NCI-H1417 (cell line): ENCODE measurements around the gene BST1.

Source experiments
- DNase-seq, 3 experiments: peaks; one replicate each; lab custom pipeline; 2025; lab: John Stamatoyannopoulos, UW

BST1 gene, protein sequence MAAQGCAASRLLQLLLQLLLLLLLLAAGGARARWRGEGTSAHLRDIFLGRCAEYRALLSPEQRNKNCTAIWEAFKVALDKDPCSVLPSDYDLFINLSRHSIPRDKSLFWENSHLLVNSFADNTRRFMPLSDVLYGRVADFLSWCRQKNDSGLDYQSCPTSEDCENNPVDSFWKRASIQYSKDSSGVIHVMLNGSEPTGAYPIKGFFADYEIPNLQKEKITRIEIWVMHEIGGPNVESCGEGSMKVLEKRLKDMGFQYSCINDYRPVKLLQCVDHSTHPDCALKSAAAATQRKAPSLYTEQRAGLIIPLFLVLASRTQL

DNA sequence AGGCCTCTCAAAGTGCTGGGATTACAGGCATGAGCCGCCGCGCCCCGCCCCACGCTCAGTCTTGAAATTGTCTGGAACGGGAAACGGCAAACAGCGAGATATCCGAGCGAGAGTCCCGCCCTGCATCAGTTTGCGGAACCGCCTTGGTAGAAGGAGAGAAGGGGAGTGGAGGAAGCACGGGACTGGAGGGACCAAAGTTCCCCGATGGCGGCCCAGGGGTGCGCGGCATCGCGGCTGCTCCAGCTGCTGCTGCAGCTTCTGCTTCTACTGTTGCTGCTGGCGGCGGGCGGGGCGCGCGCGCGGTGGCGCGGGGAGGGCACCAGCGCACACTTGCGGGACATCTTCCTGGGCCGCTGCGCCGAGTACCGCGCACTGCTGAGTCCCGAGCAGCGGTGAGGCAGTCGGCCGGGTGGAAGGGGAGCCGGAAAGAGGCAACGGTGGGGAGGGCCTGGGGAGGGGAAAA lies at the start of gene BST1:
Gene BST1 (plus strand): TSS at position 125 of the 463 bp plus-strand sequence. CDS start 80 bp downstream, at position 205.
- no peak for DNase-seq

DNA sequence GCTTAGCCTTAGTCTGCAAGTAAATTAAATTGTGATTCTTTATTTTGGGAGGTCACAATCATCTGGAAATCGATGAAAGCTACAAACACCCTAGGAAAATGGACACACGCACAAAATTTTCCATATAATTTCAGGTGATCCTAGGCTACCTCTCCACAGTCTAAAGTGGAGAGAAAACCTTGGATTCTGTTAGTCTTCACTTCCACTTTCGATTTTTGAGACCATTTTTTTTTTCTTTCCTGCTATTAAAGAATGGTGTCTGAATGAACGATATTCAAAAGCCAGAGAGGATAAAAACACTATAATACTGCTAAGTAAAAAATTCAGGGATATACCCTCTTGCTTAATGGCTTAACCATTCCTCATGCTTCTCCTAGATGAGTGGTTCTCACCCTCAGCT lies 49.4 kb upstream of the BST1 start:
- DNase-seq, result no peak

DNA sequence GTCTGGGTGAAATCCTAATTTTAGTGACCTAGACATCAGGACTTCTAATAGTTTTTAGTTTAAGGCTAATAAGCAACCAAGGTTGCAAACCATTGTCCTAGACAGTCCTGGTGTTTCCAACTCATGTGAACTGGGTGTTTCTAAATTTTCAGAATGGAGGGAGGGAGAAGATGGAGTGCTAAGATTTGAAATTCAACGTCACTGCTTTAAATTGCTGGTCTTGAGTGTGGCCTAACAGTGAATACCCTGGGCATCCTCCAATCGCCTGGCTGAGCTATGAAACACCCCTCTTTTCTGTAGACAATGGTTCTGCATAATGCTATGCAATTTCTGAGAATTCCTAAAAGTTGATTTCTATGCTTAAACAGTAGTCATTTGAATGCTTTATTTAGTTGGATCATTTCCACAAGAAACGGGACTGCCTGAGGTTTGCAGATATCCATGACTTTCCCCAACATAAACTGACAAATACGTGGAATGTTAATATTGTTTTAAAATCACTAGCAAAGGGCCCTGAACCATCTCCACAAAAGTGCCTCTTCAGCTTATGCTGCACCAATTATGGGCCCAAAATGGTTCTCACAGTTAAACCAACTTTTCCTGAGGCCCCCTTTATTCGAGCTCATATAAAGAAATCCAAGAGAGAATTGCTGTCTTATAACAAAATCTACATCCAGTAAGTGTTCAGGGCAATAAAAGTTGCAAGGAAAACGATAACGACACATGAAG lies 48.8 kb upstream of the BST1 start:
- peak; percentile 13 to 58 (median 57) for DNase-seq

DNA sequence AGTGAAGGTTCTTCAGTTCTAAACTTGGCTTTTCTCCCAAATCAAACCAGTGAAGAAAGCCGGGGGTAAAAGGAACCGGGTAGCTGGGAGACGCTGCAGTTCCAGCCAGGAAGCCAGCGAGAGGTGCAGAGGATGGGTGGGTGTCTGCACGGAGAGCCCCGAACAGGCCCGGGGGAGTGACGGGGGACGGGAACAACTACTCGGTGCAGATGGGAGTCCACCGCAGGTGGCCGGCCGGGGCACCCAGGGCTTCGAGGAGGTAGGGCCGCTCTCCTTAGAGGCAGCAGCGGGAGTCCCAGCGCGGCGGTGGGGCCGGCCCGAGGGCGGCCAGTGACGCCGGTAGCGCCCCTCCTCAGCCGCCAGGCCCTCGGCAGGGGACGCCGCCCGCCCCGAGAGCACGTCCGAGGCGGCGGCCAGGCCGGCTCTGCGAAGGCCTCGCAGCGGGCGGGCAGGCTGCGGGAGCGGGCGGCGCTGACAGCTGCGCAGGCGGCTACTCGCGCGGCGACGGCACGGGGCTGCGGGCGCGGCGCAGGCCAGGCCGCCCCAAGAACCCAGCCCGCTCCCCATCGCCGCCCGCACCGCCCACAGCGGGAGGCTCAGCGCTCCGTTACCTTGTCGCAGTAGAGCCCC lies 48.2 kb upstream of the BST1 start:
- peak; percentile 58 to 93 (median 92) for DNase-seq

DNA sequence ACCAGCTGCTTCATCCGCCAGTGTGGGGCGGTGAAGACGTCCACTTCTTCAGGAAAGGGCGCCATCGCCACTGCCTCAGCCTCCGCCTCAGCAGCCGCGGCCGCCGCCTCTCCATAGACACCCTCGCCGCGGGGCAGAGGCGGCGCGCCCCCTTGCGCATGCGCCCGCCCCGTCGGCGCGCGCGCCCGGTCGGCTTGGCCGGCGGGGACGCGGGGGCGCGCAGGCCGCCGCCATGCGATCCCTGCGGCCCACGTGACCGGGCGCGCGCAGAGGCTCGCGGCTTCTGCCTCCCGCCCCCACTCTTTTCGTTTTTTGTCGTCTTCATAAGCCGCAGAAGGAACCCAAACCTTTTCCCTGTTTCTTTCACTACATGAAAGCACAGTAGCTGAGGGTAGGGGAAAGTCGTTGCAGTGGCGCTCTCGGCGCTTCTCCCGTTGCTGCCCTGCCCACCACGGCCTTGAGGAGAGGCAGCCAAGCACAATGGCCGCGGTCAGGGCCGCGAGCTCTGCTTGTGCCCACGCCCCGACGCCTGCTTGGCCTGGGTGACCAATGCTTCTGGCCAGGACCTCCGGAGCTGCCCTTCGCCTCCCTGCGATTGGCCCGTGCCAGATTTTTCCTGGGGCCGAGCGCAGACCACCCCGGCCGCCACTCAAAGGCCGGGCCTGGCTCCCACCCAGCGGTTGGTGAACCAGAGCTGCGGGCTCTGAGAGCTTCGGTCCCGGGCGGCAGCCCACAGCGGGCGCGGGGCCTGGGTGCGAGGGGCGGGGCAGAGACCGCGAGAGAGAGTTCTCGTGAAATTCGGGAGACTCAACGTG lies 47.4 kb upstream of the BST1 start, which contains the start of gene FBXL5:
Gene FBXL5 (minus strand): TSS at position 135 of the 815 bp plus-strand sequence. CDS start 70 bp downstream, at position 65.
- peak; percentile 92 to 97 (median 93) for DNase-seq

DNA sequence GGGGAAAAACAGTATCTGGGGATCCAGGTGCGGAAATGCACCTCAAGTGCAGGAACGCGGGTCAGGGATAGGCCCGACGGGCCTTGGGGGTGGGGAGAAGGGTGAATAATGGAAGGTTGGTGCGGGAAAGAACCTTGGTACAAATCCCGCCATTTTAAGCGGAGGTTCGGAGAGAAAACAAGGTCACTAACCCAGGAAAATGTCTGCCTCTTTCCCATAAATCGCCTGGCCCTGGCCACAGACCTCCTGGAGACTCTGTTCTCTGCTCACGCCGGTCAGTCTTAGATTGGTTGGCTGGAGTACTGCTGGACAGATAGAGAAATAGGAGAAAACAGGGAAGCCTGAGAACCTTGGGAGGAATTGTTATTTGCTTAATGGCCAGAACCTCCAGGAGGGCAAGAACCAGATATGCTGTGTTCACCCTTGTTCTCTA lies 46.8 kb upstream of the BST1 start:
- peak in 1 of 3 experiments; percentile 43 for DNase-seq

DNA sequence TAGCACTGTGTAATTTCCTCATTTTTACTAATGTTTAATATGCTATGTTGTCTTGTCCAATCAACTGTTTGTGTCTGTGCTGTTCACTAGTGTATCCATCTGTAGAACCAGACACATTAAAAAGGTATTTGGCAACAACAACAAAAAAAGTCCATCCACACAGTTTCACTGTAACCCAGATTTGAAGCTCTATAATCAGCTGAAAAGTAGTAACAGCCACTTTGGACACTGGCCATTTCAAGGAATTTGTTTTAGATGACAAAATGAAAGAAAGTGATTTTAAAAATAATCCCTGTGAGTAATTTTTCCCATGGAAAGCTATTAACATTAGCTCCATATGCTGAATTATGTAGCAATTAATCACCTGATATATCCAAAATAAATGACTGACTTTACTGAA lies 45.5 kb upstream of the BST1 start:
- DNase-seq, result no peak

DNA sequence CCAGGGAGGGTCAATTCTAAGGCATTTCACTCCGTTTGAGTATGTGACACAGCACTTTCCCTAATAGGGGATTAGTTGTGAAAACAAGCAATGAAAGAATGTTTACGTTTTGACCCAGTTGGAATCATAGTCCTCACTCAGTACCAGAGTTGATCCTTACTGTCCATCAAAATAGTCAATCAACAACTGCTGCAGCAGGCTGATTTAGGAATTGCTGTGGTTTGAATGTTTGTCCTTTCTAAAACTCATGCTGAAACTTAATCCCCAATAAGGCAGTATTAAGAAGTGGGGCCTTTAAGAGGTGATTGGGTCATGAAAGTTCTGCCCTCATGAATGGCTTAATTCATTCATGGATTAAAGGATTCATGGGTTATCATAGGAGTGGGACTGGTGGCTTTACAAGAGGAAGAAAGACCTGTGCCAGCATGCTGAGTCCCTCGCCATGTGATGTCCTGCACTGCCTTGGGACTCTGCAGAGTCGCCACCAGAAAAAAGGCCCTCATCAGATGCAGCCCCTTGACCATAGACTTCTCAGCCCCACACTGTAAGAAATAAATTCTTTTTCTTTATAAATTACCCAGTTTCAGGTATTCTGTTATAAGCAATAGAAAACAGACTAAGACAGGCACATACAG lies 44.6 kb upstream of the BST1 start:
- DNase-seq, result no peak

DNA sequence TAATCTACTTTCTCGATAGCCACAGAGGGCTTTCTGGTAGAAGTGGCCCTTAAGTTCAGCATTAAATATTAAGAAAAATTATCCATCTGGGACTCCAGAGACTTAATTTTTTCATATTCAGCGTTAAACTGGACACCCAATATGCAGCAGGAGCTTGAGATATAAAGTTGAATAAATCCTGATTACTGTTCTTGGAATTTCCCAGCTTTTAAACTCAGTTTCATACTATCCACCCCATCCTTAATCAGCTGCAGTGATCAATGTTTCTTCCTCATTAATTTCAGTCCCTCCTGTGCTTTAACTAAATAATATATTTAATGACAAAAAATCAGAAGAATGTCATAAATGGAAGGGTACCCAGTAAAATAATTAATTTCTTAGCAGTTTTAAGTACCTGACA lies 44.1 kb upstream of the BST1 start:
- DNase-seq, result no peak

DNA sequence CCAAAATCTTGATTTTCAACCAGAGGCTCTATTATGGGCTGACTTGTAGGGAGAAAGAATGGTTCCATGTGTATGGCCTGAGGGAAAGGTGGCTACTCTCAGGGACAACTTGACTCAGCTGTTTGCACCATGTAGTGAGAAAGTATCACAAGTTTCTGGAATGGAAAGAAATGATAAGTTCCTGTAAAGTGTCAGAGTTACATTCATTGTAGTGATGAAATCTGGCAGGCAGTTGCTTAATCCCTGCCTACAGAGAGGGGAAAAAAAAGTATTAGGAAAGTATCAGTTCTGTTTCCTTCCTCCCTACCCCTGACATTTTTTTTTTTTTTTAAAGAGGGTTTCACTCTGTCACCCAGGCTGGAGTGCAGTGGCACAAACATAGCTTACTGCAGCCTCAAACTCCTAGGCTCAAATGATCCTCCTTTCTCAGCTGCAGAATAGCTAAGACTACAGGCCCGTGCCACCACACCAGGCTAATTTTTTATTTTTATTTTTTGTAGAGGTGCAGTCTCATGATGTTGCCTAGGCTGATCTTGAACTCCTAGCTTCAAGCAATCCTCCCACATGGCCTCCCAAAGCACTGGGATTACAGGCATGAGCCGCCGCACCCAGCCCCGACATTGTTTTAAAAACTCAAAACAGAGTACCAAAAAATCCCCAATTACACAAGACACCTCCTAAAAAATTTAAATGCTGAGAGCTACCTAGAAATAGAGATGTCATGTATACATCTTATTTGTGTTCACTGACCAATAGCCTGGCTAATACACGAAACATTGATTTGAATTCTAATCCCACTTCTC lies 42.9 kb upstream of the BST1 start:
- DNase-seq, result no peak

DNA sequence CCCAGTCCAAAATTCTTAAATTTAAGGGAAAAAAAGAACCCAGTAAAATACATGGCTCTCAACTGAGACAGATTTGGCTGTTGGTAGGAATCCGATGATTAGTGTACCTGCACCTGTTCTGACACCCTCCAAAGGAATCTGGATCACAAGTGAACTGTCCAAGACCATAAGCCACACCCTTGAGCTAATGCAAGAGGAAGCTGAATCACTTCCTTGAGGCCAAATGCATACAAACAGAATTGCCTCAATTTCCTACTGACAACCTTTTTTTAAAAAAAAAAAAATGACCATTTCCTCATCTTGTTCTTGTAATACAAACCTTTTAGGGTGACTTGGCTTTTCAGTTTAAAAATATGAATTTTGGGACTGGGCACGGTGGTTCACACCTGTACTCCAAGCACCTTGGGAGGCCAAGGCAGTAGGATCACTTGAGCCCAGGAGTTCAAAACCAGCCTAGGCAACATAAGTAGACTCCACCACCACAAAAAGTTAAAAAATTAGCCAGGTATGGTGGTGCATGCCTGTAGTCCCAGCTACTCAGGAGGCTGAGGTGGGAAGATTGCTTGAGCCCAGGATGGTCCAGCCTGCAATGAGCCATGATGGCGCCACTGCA lies 37.0 kb upstream of the BST1 start:
- DNase-seq, result no peak

DNA sequence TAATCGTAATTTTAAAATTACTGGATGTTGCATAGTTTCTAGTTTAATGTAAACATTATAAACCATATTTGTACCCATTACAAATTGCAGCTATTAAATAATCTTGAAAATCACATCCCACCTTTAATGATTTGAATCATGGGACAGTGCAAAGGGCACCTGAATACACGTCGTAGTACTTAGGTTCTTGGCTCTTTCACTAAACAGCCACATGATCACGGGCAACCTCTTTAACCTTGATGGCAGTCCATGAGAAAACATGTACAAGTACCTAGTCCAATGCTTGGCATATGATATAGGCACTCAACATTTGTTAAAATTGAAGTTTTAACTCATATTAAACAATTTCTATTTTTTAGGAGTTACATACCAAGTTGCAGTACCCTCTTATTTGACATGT lies 35.9 kb upstream of the BST1 start:
- DNase-seq, result no peak

DNA sequence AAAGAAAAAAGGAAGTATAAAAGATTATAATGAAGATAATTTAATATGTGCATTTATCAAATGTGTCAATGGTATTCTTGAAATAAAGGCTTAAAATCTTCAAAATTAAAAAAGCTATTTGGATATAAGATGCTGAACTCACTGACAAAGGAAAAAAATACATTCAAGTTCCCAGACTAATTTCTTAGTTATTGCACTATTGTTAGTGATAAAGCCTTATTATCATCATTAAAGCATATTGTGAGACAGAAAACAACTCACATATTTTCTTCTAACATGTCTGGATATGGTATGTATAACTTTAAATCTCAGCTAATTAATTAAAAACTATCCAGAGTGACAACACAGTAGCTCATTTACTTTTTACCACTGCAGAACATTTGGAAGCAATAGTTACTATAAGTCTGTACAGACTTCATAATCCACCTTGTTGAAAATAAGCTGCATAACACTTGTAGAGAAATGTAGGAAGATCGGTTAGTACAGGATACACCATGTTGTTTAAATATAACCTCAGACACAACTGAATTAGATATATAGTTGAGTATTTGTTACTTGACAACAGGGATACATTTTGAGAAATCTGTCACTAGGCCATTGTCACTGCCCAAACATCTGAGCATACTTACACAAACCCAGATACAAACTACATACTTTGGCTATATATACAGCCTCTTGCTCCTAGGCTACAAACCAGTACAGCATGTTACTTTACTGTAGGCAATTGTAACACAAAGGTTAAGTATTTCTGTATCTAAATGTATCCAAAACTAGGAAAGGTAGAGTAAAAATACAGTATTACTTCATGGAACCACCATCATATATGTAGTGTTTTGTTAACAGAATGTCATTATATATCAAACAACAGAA lies 34.1 kb upstream of the BST1 start:
- DNase-seq, result no peak

DNA sequence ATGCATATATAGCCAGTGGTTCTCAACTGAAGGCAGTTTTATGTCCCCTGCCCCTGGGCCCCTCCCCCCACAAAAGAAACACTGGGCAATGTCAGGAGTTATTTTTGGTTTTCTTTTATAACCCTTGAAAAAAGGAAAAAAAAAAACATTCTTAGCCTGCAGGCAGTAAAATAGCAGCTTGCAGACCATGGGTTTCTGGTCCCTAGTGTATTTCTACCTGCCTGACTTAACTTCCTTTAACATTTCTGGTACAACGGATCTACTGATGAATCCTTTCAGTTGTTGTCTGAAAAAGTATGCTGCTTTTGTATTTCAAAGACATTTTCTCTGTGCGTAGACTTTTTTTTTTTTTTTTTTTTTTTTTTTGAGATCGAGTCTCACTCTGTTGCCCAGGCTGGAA lies 32.3 kb upstream of the BST1 start:
- no peak for DNase-seq

DNA sequence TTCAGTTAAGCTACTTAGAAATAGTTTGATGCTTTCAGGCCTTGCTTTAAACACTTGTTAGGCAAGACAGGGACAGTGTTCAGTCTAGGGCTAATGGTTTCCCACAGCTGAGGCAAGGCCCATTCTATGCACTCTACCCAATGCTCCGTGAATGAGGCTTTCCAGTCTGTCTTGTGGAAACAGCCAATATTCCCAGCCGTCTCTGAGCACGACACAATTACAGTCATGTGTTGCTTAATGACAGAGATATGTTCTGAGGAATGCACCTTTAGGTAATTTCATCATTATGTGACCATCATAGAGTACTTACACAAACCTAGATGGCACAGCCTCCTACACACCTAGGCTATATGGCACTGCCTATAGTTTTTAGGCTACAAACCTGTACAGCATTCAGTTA lies 30.8 kb upstream of the BST1 start:
- DNase-seq, result no peak

DNA sequence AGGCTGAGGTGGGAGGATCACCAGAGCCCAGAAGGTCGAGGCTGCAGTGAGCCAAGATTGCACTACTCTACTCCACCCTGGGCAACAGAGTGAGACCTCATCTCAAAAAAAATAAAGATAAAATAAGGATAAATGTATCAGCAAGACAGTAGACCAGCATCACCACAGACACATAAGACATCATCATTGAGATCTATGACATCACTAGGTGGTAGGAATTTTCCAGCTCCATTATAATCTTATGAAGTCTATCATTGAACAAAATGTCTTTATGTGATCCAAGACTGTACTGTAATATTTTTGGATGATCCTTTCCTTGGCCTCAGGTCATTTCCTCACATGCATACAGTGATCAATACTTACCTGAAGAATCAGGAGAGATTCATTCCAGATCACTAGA lies 29.5 kb upstream of the BST1 start:
- no peak for DNase-seq

DNA sequence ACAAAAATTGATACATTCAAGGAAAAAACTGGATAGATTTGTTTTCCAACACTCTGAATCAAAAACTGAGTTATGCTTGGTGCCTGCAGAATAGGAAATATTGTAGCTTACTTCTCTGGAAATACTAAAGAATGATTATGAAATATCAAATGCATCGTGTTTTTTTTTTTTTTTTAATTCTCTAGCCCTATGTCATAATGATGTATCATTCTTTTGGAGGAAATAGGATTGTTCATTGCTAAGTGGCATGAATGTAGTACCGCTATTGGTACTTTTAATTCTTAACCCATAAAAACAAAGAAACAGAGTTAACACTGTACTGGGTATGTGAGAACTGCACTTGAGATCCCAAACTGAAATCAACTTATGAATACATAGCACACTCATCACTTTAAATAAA lies 28.8 kb upstream of the BST1 start:
- DNase-seq, result no peak

DNA sequence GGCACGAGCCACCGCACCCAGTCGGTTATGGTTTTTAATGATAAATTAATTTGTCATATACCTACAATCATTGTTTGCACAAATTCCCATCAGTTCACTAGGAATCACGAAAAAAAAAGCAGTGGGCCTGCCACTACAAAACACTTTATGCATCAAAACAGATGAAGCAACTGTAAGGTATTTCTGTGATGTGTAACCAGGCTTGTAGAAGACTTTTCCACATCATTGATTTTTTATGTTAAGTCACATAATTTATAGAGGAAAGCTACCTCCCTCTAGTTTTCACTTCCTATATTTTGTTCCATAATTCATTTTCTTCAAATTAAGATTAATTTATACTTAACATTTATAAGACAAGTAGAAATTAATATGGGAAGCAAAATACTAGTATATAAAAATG lies 27.9 kb upstream of the BST1 start:
- no peak for DNase-seq

DNA sequence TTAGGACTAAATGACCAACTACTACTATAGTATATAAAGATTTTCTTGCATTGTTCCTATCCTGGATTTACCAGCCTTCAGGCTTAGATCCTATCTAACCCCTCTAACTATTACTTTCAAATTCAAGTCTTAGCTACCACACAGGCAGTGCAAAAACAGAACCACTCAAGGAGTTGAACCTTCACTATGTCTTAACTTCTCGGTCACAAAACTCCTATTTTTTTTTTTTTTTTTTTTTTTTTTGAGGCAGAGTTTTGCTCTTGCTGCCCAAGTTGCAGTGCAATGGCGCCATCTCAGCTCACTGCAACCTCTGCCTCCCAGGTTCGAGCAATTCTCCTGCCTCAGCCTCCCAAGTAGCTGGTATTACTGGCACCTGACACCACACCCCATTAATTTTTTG lies 27.5 kb upstream of the BST1 start:
- no peak for DNase-seq
